A549 treated with DMSO at 1 μM for 4 hours (cell line): ENCODE data around the gene ZNF396. TPM values are rescaled to one million over a fixed set of nuclear protein-coding genes. Genes with fewer than 3 reads are reported as not detected.

Experiments used
- total RNA-seq: library from RNA; stranded (reverse); fragments of 200-300 nt; extraction: Qiagen RNA extraction; gene quantifications from 5 replicates; pipeline ENCODE4 v1.2.3, GENCODE V29; 2022; ENCODE audit warnings: low read depth

Gene ZNF396
- total RNA-seq, result 0.65 to 0.91 TPM (median 0.78 TPM) in 5 replicates

DNA sequence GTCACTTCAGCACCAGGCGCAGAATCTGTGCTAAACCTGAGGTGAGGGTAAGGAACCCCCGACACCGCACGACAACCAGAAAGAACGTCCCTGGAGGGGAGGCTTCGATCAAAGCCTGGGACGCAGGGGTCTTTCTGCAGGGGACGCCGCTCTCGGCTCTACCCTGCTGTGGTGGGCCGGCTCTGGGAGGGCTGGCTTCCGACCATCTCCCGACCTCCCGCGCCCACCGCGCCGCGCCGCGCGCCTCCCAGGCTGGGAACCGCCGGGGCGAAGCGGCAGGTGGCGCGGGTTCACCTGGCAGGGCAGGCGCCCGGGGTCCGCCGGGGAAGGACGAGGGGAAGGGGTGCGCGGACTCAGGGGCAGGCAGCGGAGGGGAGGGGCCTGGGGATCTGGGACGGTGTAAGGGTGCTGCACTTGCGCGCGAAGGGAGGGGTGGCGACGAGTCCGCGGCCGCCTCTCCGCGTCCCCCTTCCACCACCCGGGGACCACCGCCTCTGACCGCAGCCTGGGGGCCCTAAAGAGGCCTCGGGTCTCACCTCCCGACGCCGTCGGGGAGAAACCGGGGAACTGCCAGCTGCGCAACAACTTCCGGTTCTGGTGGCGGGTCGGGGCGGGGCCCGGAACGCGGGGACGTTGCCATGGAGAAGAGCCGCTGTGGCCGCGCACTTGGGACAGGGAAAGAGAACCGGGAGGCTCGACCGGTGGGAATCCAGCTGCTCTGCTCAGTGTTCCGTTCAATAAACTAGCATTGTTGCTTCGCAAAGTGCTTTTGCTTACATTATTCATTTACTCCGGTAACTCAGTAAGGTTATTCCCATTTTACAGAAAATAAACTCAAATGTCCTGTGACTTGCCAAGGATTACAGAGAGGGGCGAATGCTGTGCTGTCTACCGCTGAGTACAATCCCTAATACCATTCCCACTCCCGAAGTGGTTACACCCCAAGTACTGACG is at the start of gene ZNF396:
Gene ZNF396, minus strand, starts transcription at position 596 of the 954 bp plus-strand sequence. CDS start 3,045 bp downstream, outside the sequence.

DNA sequence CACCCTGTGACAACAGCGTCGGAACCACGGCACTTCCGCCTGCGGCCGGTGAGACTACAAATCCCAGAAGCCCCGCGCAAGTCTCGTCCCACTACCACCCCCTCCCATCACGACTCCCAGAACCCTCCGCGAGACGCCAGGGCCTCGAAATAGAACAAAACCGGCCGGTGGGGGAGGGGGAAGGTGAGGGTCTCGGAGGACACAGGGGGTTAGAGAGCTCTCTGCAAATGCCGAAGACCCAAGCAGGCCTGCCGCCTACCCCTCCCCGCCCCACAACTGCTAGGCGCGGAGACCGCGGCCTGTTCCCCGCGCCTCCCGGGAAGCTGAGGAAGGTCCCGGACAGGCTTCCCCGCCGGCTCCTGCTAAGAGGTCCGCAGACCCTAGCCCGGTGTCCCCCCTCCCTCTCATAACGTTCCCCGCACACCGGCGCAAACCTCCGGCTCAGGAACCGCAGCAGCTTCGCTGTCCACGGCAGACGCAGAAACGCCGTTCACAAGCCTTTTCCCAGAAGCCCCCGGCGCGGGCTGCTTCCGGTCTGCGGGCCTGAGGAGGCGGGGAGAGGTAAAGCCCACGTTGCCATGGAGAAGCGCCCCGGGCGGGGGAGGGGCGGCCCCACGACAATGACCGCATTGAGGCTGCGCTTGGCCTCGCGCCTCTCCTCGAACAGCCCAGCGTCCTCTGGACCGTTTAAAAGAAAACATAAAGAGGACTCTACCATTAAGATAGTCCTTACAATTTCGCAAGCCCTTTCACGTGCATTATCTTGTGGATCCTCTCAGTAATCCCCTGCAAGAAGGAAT is 33.0 kb downstream of the ZNF396 start, which contains the start of gene ZNF24:
Gene ZNF24, minus strand, starts transcription at position 485 of the 800 bp plus-strand sequence. CDS start 3,770 bp downstream, outside the sequence.

Other genes starting within 250 kb of the ZNF396 start
- 3.5 to 5.3 TPM (median 4.5 TPM) in 5 replicates for gene ZNF397, start 136.3 kb downstream of the ZNF396 start, total RNA-seq
- 0.58 to 1.4 TPM (median 0.86 TPM) in 5 replicates for gene ZSCAN30, start 87.1 kb downstream of the ZNF396 start, total RNA-seq
- gene ZNF24, start 32.9 kb downstream of the ZNF396 start, total RNA-seq, result 11.2 to 15.5 TPM (median 12.9 TPM) in 5 replicates
- 20.8 to 25.4 TPM (median 23.5 TPM) in 5 replicates for gene INO80C, start 120.6 kb upstream of the ZNF396 start, total RNA-seq
- 50.7 to 71.3 TPM (median 67.5 TPM) in 5 replicates for gene GALNT1, start 204.4 kb upstream of the ZNF396 start, total RNA-seq